ENCODE measurements around the gene PHACTR1. TPM values are rescaled to one million over a fixed set of nuclear protein-coding genes. Genes with fewer than 3 reads are reported as not detected.

PHACTR1 gene
- polyA plus RNA-seq, 2 of the 4 experiments (the other 2 are of a cell fraction), result not detected

GRCh38 chr6:13166269-13166668, 449.7 kb downstream of the PHACTR1 start:
- H3K9me3 ChIP-seq, result no peaks in the 10 kb centered on the region
- H3K4me1 ChIP-seq, result no peaks in the 10 kb centered on the region
- ChIA-PET CTCF (no interaction called here), POLR2A (no interaction called here)
- ATAC-seq (no peak), FAIRE-seq (no peak), DNase-seq (ENCODE audit: low read depth in 1 of 2, low spot score in 1 of 2) (no peak)
- no peak overlapping the region for H3K4me2 ChIP-seq
- 36% methylated on average over 5 of the region's 5 CpGs for WGBS (ENCODE audit: missing lambda C conversion rate)
- no peak overlapping the region for H3K27ac ChIP-seq
- no peak overlapping the region for H3K4me3 ChIP-seq
- TF ChIP-seq SMC3 (IDR thresholded peaks at IDR 0.05), result no peak
- TF ChIP-seq HDAC2 (IDR thresholded peaks at IDR 0.05), result no peak
- no peak for TF ChIP-seq HOXB13 (CRISPR knock-in tag; IDR thresholded peaks at IDR 0.05; ENCODE audit: low read depth)
- no peak for TF ChIP-seq EHMT2 (IDR thresholded peaks at IDR 0.05; ENCODE audit: low read depth)
- TF ChIP-seq FOSB (CRISPR knock-in tag; IDR thresholded peaks at IDR 0.05), result no peak
- no peak for TF ChIP-seq KDM1A (IDR thresholded peaks at IDR 0.05; ENCODE audit: low read depth)

DNA sequence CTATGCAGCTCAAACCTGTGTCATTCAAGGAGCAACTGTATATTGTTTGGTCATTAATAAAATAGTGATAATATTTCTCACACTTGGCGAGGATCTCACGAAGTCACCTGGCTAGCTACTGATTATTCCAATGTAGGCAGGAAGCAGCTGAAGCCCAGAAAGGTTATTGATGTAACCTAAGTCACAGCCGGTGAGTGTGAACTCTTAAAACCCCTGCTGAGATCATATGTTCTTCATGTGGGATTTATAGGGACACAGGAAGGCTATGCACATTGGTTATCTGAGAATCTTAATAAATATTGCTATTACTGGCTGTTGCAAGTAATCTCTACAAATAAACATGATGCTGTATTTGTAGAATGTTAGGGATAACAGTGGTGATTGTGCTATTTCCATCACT, 450.3 kb downstream of the PHACTR1 start:
- 6% methylated on average over 3 of the region's 3 CpGs for WGBS (ENCODE audit: missing lambda C conversion rate)
- FAIRE-seq, result no peak
- ChIA-PET CTCF (no interaction called here), POLR2A (no interaction called here)
- no peak for DNase-seq (ENCODE audit: low read depth in 1 of 2, low spot score in 1 of 2)
- Histone ChIP-seq H3K4me2 (no peak overlapping the region), H3K4me1 (no peaks in the 10 kb centered on the region), H3K9me3 (no peaks in the 10 kb centered on the region), H3K4me3 (no peak overlapping the region), H3K27ac (no peak overlapping the region)
- no peak for TF ChIP-seq NPAS2 (CRISPR knock-in tag; IDR thresholded peaks at IDR 0.05; ENCODE audit: borderline replicate concordance)
- no peak for TF ChIP-seq USF2 (IDR thresholded peaks at IDR 0.05)
- TF ChIP-seq CHD2 (IDR thresholded peaks at IDR 0.05; ENCODE audit: low read length, partially characterized antibody), result no peak
- no peak for TF ChIP-seq CEBPB (IDR thresholded peaks at IDR 0.05)
- no peak for TF ChIP-seq POLR2AphosphoS2 (conservative IDR thresholded peaks at IDR 0.05; ENCODE audit: low read length)
- no peak for TF ChIP-seq ELK1 (IDR thresholded peaks at IDR 0.05; ENCODE audit: low read depth, low read length)
- TF ChIP-seq RCOR1 (IDR thresholded peaks at IDR 0.05; ENCODE audit: low read depth, low read length), result no peak
- TF ChIP-seq SREBF2 (IDR thresholded peaks at IDR 0.05), result no peak
- TF ChIP-seq FOSB (CRISPR knock-in tag; IDR thresholded peaks at IDR 0.05), result no peak
- no peak for TF ChIP-seq HDAC2 (IDR thresholded peaks at IDR 0.05)
- TF ChIP-seq RARB (CRISPR knock-in tag; IDR thresholded peaks at IDR 0.05), result no peak
- TF ChIP-seq HEYL (CRISPR knock-in tag; IDR thresholded peaks at IDR 0.05), result no peak
- TF ChIP-seq CHD4 (IDR thresholded peaks at IDR 0.05; ENCODE audit: borderline replicate concordance), result no peak
- no peak for TF ChIP-seq HOXB13 (CRISPR knock-in tag; IDR thresholded peaks at IDR 0.05; ENCODE audit: low read depth)
- TF ChIP-seq, protein P1, sequence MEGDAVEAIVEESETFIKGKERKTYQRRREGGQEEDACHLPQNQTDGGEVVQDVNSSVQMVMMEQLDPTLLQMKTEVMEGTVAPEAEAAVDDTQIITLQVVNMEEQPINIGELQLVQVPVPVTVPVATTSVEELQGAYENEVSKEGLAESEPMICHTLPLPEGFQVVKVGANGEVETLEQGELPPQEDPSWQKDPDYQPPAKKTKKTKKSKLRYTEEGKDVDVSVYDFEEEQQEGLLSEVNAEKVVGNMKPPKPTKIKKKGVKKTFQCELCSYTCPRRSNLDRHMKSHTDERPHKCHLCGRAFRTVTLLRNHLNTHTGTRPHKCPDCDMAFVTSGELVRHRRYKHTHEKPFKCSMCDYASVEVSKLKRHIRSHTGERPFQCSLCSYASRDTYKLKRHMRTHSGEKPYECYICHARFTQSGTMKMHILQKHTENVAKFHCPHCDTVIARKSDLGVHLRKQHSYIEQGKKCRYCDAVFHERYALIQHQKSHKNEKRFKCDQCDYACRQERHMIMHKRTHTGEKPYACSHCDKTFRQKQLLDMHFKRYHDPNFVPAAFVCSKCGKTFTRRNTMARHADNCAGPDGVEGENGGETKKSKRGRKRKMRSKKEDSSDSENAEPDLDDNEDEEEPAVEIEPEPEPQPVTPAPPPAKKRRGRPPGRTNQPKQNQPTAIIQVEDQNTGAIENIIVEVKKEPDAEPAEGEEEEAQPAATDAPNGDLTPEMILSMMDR (IDR thresholded peaks at IDR 0.05), result no peak
- no peak for TF ChIP-seq BHLHE40 (IDR thresholded peaks at IDR 0.05; ENCODE audit: low read depth, low read length)
- TF ChIP-seq PBX3 (IDR thresholded peaks at IDR 0.05), result no peak
- ATAC-seq, result no peak

DNA sequence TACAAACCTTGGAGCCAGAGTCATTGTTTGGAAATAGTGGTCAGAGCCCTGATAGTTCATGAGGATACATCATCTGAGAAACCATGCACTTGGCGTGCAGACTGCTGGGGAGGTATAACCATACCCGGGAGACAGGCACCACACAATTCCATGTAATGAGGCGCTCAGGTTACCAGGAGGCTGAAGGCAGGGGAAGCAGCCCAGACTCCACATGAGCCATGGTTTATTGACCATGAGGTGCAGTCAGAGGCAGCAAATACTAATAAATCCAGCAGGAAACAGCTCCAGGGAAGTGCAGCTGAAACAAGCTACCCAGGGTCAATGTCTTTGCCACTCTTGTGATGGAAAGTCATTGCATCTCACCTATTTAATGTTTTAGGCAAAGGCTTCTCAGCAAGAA, 455.7 kb downstream of the PHACTR1 start:
- no peak overlapping the region for H3K4me2 ChIP-seq
- ChIA-PET CTCF (no interaction called here), POLR2A (no interaction called here)
- no peaks in the 10 kb centered on the region for H3K9me3 ChIP-seq
- H3K4me1 ChIP-seq, result no peaks in the 10 kb centered on the region
- FAIRE-seq, result no peak
- WGBS (ENCODE audit: missing lambda C conversion rate), result 31% methylated on average over 3 of the region's 3 CpGs
- no peak for TF ChIP-seq PBX3 (IDR thresholded peaks at IDR 0.05)
- no peak for TF ChIP-seq CBX2 (IDR thresholded peaks at IDR 0.05; ENCODE audit: borderline replicate concordance, low read depth)
- TF ChIP-seq HOXB5 (CRISPR knock-in tag; IDR thresholded peaks at IDR 0.05), result no peak
- no peak for DNase-seq (ENCODE audit: low read depth in 1 of 2, low spot score in 1 of 2)
- ATAC-seq, result no peak
- no peak overlapping the region for H3K27ac ChIP-seq
- no peak overlapping the region for H3K4me3 ChIP-seq

All from A549 (cell line).